Kidney (tissue), 14 donors: ENCODE measurements around the gene RAB6B. TPM values are rescaled to one million over a fixed set of nuclear protein-coding genes. Genes with fewer than 3 reads are reported as not detected.

Experiments used
- DNase-seq, 5 donors: peaks; one replicate each; pipeline ENCODE4 v3.0.0-alpha.2; 2013 to 2020
- FAIRE-seq: peaks from 2 replicates; lab custom pipeline; 2012; peaks lifted over from hg19 to GRCh38; lab: Jason Lieb, UNC
- H3K27ac ChIP-seq, 2 donors: one replicate each; pipeline ENCODE4 v1.7.0; 2013; ENCODE audit warnings: low read depth in 2 of 2, low read length in 2 of 2, inconsistent platforms in 1 of 2
- H3K27me3 ChIP-seq: one replicate; pipeline ENCODE4 v1.7.1; 2013; ENCODE audit warnings: low read length, inconsistent platforms; ENCODE audit not compliant: control insufficient read depth, insufficient read depth
- H3K36me3 ChIP-seq, 3 donors: one replicate each; pipeline versions ENCODE4 v1.7.0 to v1.7.1; 2013; ENCODE audit warnings: low read length in 3 of 3, control low read depth in 1 of 3, inconsistent platforms in 1 of 3; ENCODE audit not compliant: insufficient read depth in 3 of 3, control insufficient read depth in 2 of 3
- H3K4me1 ChIP-seq, 3 donors: one replicate each; pipeline versions ENCODE4 v1.7.0 to v1.7.1; 2013; ENCODE audit warnings: low read length in 3 of 3, inconsistent platforms in 1 of 3, low read depth in 1 of 3; ENCODE audit not compliant: control insufficient read depth in 2 of 3, insufficient read depth in 2 of 3
- H3K4me3 ChIP-seq, 3 donors: one replicate each; pipeline versions ENCODE4 v1.7.0 to v1.8.1; 2013; ENCODE audit warnings: low read length in 3 of 3, control low read depth in 1 of 3, inconsistent platforms in 1 of 3
- H3K9ac ChIP-seq, 3 donors: one replicate each; pipeline versions ENCODE4 v1.7.0 to v1.7.1; 2013; ENCODE audit warnings: low read length in 3 of 3, control low read depth in 1 of 3, inconsistent platforms in 1 of 3
- H3K9me3 ChIP-seq, 3 donors: one replicate each; pipeline versions ENCODE4 v1.7.0 to v1.7.1; 2013; ENCODE audit warnings: low read length in 3 of 3, control low read depth in 1 of 3, inconsistent platforms in 1 of 3; ENCODE audit not compliant: control insufficient read depth in 2 of 3, insufficient read depth in 1 of 3
- CTCF ChIP-seq: IDR thresholded peaks from 3 replicates; pipeline ENCODE4 v1.5.1; 2012; ENCODE audit warnings: mild to moderate bottlenecking, moderate library complexity, borderline replicate concordance; ENCODE audit not compliant: insufficient read depth; ENCODE audit errors: extremely low read depth
- intact Hi-C: fragments of 100-400 bp; cut with DNase I; formaldehyde crosslinking; loops from one replicate; pipeline ENCODE4 v1.11.1; 2022
- polyA plus RNA-seq: library from polyadenylated mRNA; stranded (reverse); fragments of 350-450 nt; fragmentation: Illumina TruSeq; extraction: RNeasy Lipid Tissue Mini Kit (QIAGEN cat#74804); gene quantifications from one replicate; pipeline ENCODE4 v1.2.3, GENCODE V29; 2014; ENCODE audit warnings: low read depth, low replicate concordance; ENCODE audit not compliant: insufficient read depth
- total RNA-seq: library from RNA; stranded (reverse); fragmentation: NEBNext Ultra II Directional; extraction: Animal tissue kit (Norgen Biotek cat#: 25700); gene quantifications from one replicate; pipeline ENCODE4 v1.2.1, GENCODE V29; 2021
- donor health status: control.
- donor health status: control.
- donor health status: control.
- donor health status: control.
- donor health status: control.
- donor health status: DM: yes; HTN: yes; CAD: no.
- donor health status: Normal renal cell carcinoma (clear cell type).

RAB6B gene
- total and polyA plus RNA-seq, 2 donors from 2014 or later: 6.6 to 17.7 TPM

- H3K4me1 ChIP-seq: peaks cover 0 to 14% (median 11%) of the 10 kb centered on the region in 3 donors
- peak overlapping the region in 1 of 2 donors; percentile 14 for H3K27ac ChIP-seq
- H3K4me3 ChIP-seq: no peak overlapping the region
- no peak overlapping the region for H3K9ac ChIP-seq
- no peak for TF ChIP-seq CTCF
- H3K36me3 ChIP-seq: no peaks in the 10 kb centered on the region
- FAIRE-seq (no peak), DNase-seq (peak in 3 of 5 donors; percentile 10 to 69 (median 16))
- intact Hi-C loops: no loop called here
- H3K9me3 ChIP-seq: no peaks in the 10 kb centered on the region
- H3K27me3 ChIP-seq: no peaks in the 10 kb centered on the region
These were observed 48.0 kb upstream of the RAB6B start for GRCh38 chr3:133943639-133944141.

- Histone ChIP-seq H3K4me3 (no peak overlapping the region), H3K27me3 (no peaks in the 10 kb centered on the region), H3K9me3 (no peaks in the 10 kb centered on the region), H3K9ac (no peak overlapping the region), H3K4me1 (peaks cover 0 to 14% (median 11%) of the 10 kb centered on the region in 3 donors), H3K36me3 (no peaks in the 10 kb centered on the region), H3K27ac (no peak overlapping the region)
- intact Hi-C loops: no loop called here
- FAIRE-seq (no peak), DNase-seq (peak in 1 of 5 donors; percentile 6)
- no peak for TF ChIP-seq CTCF
These were observed 47.4 kb upstream of the RAB6B start for GRCh38 chr3:133943031-133943535.

GRCh38 chr3:133941415-133941821, 45.7 kb upstream of the RAB6B start:
- peaks cover 0 to 14% (median 11%) of the 10 kb centered on the region in 3 donors for H3K4me1 ChIP-seq
- no peaks in the 10 kb centered on the region for H3K27me3 ChIP-seq
- no peak overlapping the region for H3K4me3 ChIP-seq
- H3K9me3 ChIP-seq: no peaks in the 10 kb centered on the region
- no peaks in the 10 kb centered on the region for H3K36me3 ChIP-seq
- no peak overlapping the region for H3K9ac ChIP-seq
- FAIRE-seq (no peak), DNase-seq (peak; percentile 53 to 82 (median 74))
- intact Hi-C loops: no loop called here
- no peak overlapping the region for H3K27ac ChIP-seq
- no peak for TF ChIP-seq CTCF
